Activated CD4-positive, alpha-beta T cell treated with anti-CD3 and anti-CD28 coated beads, Interleukin-2, amount 50 U/mL, for 4 hours (primary cell): Measurements from ENCODE around the gene MTMR3.
"Not testable (repeated sequence)": the region's sequence is repeated elsewhere in the genome, so short reads cannot be mapped to it uniquely, and the experiment has no call there.

Source experiments
- DNase-seq, 2 experiments: peaks; one replicate each; pipeline ENCODE4 v3.0.0-alpha.2; 2020

Gene MTMR3

GRCh38 chr22:29883045-29883774, at the start of gene MTMR3:
Gene MTMR3 (plus strand): TSS chr22:29883174. CDS start chr22:29971060, 87,886 bp downstream.
- DNase-seq = peak; percentile 89

- no peak for DNase-seq
Observed at GRCh38 chr22:29833392-29833965, 49.5 kb upstream of the MTMR3 start.

- no peak for DNase-seq
Observed at GRCh38 chr22:29834046-29834445, 48.9 kb upstream of the MTMR3 start.

GRCh38 chr22:29836791-29837370, 46.1 kb upstream of the MTMR3 start:
- DNase-seq = not testable (repeated sequence)

- DNase-seq = peak; percentile 99
Observed at GRCh38 chr22:29837741-29838598, 45.0 kb upstream of the MTMR3 start, which contains the start of gene ASCC2. Gene ASCC2 (minus strand): TSS chr22:29838274. CDS start chr22:29832325, 5,949 bp downstream.

GRCh38 chr22:29838599-29838956, 44.4 kb upstream of the MTMR3 start:
- DNase-seq = no peak

- no peak for DNase-seq
Observed at GRCh38 chr22:29839039-29839438, 43.9 kb upstream of the MTMR3 start.

GRCh38 chr22:29840498-29840897, 42.5 kb upstream of the MTMR3 start:
- DNase-seq = no peak

GRCh38 chr22:29842172-29842571, 40.8 kb upstream of the MTMR3 start:
- no peak for DNase-seq

- DNase-seq = no peak
Observed at GRCh38 chr22:29842740-29843139, 40.2 kb upstream of the MTMR3 start.

GRCh38 chr22:29846290-29846689, 36.7 kb upstream of the MTMR3 start:
- no peak for DNase-seq

GRCh38 chr22:29848111-29848510, 34.9 kb upstream of the MTMR3 start:
- DNase-seq = no peak

GRCh38 chr22:29854432-29854831, 28.5 kb upstream of the MTMR3 start:
- DNase-seq = no peak

GRCh38 chr22:29855611-29856181, 27.3 kb upstream of the MTMR3 start:
- no peak for DNase-seq

- no peak for DNase-seq
Observed at GRCh38 chr22:29856496-29856895, 26.5 kb upstream of the MTMR3 start.

GRCh38 chr22:29859030-29859429, 23.9 kb upstream of the MTMR3 start:
- DNase-seq = not testable (repeated sequence)

- no peak for DNase-seq
Observed at GRCh38 chr22:29860006-29860766, 22.8 kb upstream of the MTMR3 start.

GRCh38 chr22:29861672-29862297, 21.2 kb upstream of the MTMR3 start:
- DNase-seq = no peak

GRCh38 chr22:29865572-29865971, 17.4 kb upstream of the MTMR3 start:
- DNase-seq = not testable (repeated sequence)

- DNase-seq = no peak
Observed at GRCh38 chr22:29867260-29867659, 15.7 kb upstream of the MTMR3 start.

GRCh38 chr22:29867851-29868250, 15.1 kb upstream of the MTMR3 start:
- no peak for DNase-seq

- no peak for DNase-seq
Observed at GRCh38 chr22:29870574-29870973, 12.4 kb upstream of the MTMR3 start.
